Liver (tissue), 9 donors: ENCODE data around the gene RELT. TPM values are rescaled to one million over a fixed set of nuclear protein-coding genes. Genes with fewer than 3 reads are reported as not detected.

Experiments
- DNase-seq: peaks from one replicate; pipeline ENCODE4 v3.0.0-alpha.2; 2017; ENCODE audit warnings: low spot score
- H3K27ac ChIP-seq, 2 donors: one replicate each; pipeline ENCODE4 v1.7.0; 2013; ENCODE audit warnings: inconsistent platforms in 2 of 2, low read length in 2 of 2, control low read depth in 1 of 2, low read depth in 1 of 2, mild to moderate bottlenecking in 1 of 2
- H3K27me3 ChIP-seq, 4 donors: one replicate each; pipeline versions ENCODE4 v1.6.1 to v1.7.0; 2013; ENCODE audit warnings: low read length in 3 of 4, inconsistent platforms in 1 of 4, mild to moderate bottlenecking in 1 of 4, moderate library complexity in 1 of 4; ENCODE audit not compliant: control insufficient read depth in 4 of 4, insufficient read depth in 4 of 4
- H3K36me3 ChIP-seq, 4 donors: one replicate each; pipeline versions ENCODE4 v1.6.1 to v1.7.0; 2013; ENCODE audit warnings: low read length in 3 of 4, mild to moderate bottlenecking in 3 of 4, low read depth in 1 of 4, moderate library complexity in 1 of 4; ENCODE audit not compliant: control insufficient read depth in 4 of 4, insufficient read depth in 3 of 4
- H3K4me1 ChIP-seq, 4 donors: one replicate each; pipeline versions ENCODE4 v1.6.1 to v1.7.0; 2013; ENCODE audit warnings: low read length in 3 of 4, mild to moderate bottlenecking in 3 of 4, moderate library complexity in 1 of 4; ENCODE audit not compliant: control insufficient read depth in 4 of 4, insufficient read depth in 4 of 4
- H3K4me3 ChIP-seq, 3 donors: one replicate each; pipeline versions ENCODE4 v1.6.1 to v1.7.0; 2013; ENCODE audit warnings: low read length in 3 of 3, control low read depth in 1 of 3, low read depth in 1 of 3, mild to moderate bottlenecking in 1 of 3
- H3K9ac ChIP-seq, 2 donors: one replicate each; pipeline ENCODE4 v1.7.0; 2013; ENCODE audit warnings: low read length in 2 of 2, mild to moderate bottlenecking in 2 of 2, moderate library complexity in 2 of 2, control low read depth in 1 of 2, low read depth in 1 of 2
- H3K9me3 ChIP-seq, 4 donors: one replicate each; pipeline versions ENCODE4 v1.6.1 to v1.7.0; 2013; ENCODE audit warnings: low read length in 3 of 4; ENCODE audit not compliant: control insufficient read depth in 4 of 4
- CTCF ChIP-seq: fragments of 150-350 bp; IDR thresholded peaks from 2 replicates; pipeline ENCODE4 v1.5.1; 2017; ENCODE audit warnings: improper control_type of control experiment, low read depth, low read length; ENCODE audit not compliant: missing input control
- EGR1 ChIP-seq, 2 donors: IDR thresholded peaks; 2 replicates each; pipeline ENCODE4 v1.6.1; 2016 to 2018; ENCODE audit warnings: antibody characterized with exemption in 2 of 2, low read depth in 2 of 2
- FOXA1 ChIP-seq: IDR thresholded peaks from 2 replicates; pipeline ENCODE4 v1.6.1; 2016; ENCODE audit warnings: antibody characterized with exemption
- FOXA2 ChIP-seq: IDR thresholded peaks from 2 replicates; pipeline ENCODE4 v1.6.1; 2016; ENCODE audit warnings: antibody characterized with exemption
- GABPA ChIP-seq, 2 donors: IDR thresholded peaks in 1 of 2; conservative IDR thresholded peaks in 1 of 2; 2 replicates each; pipeline ENCODE4 v1.6.1; 2016; ENCODE audit warnings: antibody characterized with exemption in 2 of 2, mild to moderate bottlenecking in 1 of 2, moderate library complexity in 1 of 2
- HNF4A ChIP-seq, 2 donors: conservative IDR thresholded peaks; 2 replicates each; pipeline ENCODE4 v1.6.1; 2016; ENCODE audit warnings: antibody characterized with exemption in 2 of 2, mild to moderate bottlenecking in 2 of 2
- HNF4G ChIP-seq: IDR thresholded peaks from 2 replicates; pipeline ENCODE4 v1.6.1; 2016; ENCODE audit warnings: antibody characterized with exemption
- JUND ChIP-seq, 2 donors: IDR thresholded peaks; 2 replicates each; pipeline ENCODE4 v1.6.1; 2016; ENCODE audit warnings: antibody characterized with exemption in 2 of 2
- MAX ChIP-seq: IDR thresholded peaks from 2 replicates; pipeline ENCODE4 v1.6.1; 2016; ENCODE audit warnings: antibody characterized with exemption
- NR2F2 ChIP-seq: IDR thresholded peaks from 2 replicates; pipeline ENCODE4 v1.6.1; 2016; ENCODE audit warnings: antibody characterized with exemption
- RAD21 ChIP-seq, 2 donors: IDR thresholded peaks; 2 replicates each; pipeline ENCODE4 v1.6.1; 2016; ENCODE audit warnings: antibody characterized with exemption in 2 of 2, mild to moderate bottlenecking in 2 of 2
- RXRA ChIP-seq, 2 donors: IDR thresholded peaks; 2 replicates each; pipeline ENCODE4 v1.6.1; 2017 to 2018; ENCODE audit warnings: antibody characterized with exemption in 2 of 2, mild to moderate bottlenecking in 1 of 2
- SP1 ChIP-seq: IDR thresholded peaks from 2 replicates; pipeline ENCODE4 v1.6.1; 2018; ENCODE audit warnings: antibody characterized with exemption, mild to moderate bottlenecking
- TAF1 ChIP-seq: conservative IDR thresholded peaks from 2 replicates; pipeline ENCODE4 v1.6.1; 2016; ENCODE audit warnings: antibody characterized with exemption, mild to moderate bottlenecking
- YY1 ChIP-seq: IDR thresholded peaks from 2 replicates; pipeline ENCODE4 v1.6.1; 2016; ENCODE audit warnings: antibody characterized with exemption, mild to moderate bottlenecking
- ZBTB33 ChIP-seq: IDR thresholded peaks from 2 replicates; pipeline ENCODE4 v1.6.1; 2016; ENCODE audit warnings: antibody characterized with exemption
- WGBS: extraction: QIAGEN DNeasy Blood & Tissue Kit; methylation state at CpG from one replicate; pipeline ENCODE4 v1.1.7; 2013; 5-methylcytosine and 5-hydroxymethylcytosine counted together
- polyA plus RNA-seq, 2 donors: library from polyadenylated mRNA; stranded (reverse) in 1 of 2; unstranded in 1 of 2; fragments of 200-250 nt in 1 of 2; fragments of >200 nt in 1 of 2; fragmentation: Nextera tagmentation in 1 of 2; extraction: Ambion mirVana in 1 of 2; gene quantifications; one replicate each; pipeline versions ENCODE4 v1.2.1 to v1.2.3, GENCODE V29; 2013 to 2015
- total RNA-seq, 2 donors: library from RNA; depleted of rRNA; stranded (reverse); fragments of >200 nt; gene quantifications; one replicate each; pipeline ENCODE4 v1.2.3, GENCODE V29; 2014
- TF ChIP-seq, protein P1 (sequence below): IDR thresholded peaks from 2 replicates; pipeline ENCODE4 v1.6.1; 2016; ENCODE audit warnings: antibody characterized with exemption
- donor health status: healthy.
- donor health status: healthy.
- donor health status: healthy.
- donor health status: healthy.
- donor health status: healthy.

The RELT gene
- total and polyA plus RNA-seq, 4 donors = 0.21 to 8.0 (median 2.3) TPM

GRCh38 chr11:73393011-73393380, 16.8 kb downstream of the RELT start:
- Histone ChIP-seq H3K27me3 (no peaks in the 10 kb centered on the region), H3K9ac (no peak overlapping the region), H3K4me3 (no peak overlapping the region), H3K36me3 (no peaks in the 10 kb centered on the region), H3K27ac (no peak overlapping the region), H3K9me3 (no peaks in the 10 kb centered on the region), H3K4me1 (peaks cover 0 to 3% (median 0%) of the 10 kb centered on the region in 4 donors)
- no peak for DNase-seq
- TF ChIP-seq FOXA2 (no peak), EGR1 (IDR thresholded peaks at IDR 0.05; ENCODE audit: low read depth in 2 of 2) (no peak), SP1 (no peak), NR2F2 (no peak)
- 88% methylated on average over 7 of the region's 7 CpGs for WGBS

DNA sequence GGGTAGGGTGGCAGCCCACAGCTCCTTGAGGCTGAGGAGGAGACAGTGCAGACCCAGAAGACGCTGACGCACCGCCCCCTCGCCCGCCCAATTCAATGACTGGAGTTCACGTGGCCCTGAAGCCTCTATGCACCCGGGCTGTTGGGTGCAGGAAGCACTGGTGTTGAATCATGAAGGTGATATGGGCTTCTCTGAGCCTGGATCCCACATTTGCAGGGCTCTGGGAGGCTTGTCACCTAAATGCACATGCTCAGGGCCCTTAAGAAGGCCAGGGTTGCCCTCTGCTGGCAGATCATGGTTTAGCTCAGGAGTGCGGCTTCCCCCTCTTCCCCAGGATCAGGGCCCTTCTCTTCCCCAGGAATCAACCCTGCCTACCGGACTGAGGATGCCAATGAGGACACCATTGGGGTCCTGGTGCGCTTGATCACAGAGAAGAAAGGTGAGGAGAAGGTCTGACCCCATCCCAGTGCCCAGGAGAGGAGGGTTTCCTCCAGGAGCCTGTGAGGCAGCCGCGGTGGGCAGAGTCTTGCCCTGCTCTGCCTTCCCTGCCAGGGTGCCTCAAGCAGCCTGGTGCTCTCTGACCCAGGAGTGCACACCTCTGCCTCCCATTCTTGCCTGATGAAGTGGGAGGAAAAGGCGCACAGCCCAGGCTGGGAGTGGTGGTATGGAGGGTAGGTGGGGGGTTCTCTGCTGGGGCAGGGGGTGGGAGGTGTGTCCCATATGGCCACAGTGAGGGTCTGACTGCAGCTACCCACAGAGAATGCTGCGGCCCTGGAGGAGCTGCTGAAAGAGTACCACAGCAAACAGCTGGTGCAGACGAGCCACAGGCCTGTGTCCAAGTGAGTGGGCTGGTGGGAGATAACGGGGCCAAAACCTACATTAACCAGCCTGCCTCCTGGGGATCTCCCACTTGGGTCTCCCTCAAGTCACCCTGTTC, 17.5 kb downstream of the RELT start:
- no peaks in the 10 kb centered on the region for H3K4me1 ChIP-seq
- TF ChIP-seq RAD21 (IDR thresholded peaks at IDR 0.05) = peak; percentile 92 to 96
- no peak for TF ChIP-seq HNF4G
- peak; percentile 84 for TF ChIP-seq CTCF

GRCh38 chr11:73394416-73395296, 18.5 kb downstream of the RELT start:
- Histone ChIP-seq H3K4me3 (no peak overlapping the region), H3K36me3 (no peaks in the 10 kb centered on the region), H3K9ac (no peak overlapping the region), H3K9me3 (no peaks in the 10 kb centered on the region), H3K27ac (no peak overlapping the region), H3K4me1 (no peaks in the 10 kb centered on the region), H3K27me3 (no peaks in the 10 kb centered on the region)
- WGBS = 94% methylated on average over 34 of the region's 34 CpGs
- DNase-seq = no peak
- TF ChIP-seq TAF1 = no peak
- TF ChIP-seq ZBTB33 = no peak
- no peak for TF ChIP-seq SP1
- TF ChIP-seq GABPA (IDR thresholded peaks at IDR 0.05 in 1 of 2, conservative IDR thresholded peaks at IDR 0.05 in 1 of 2) = no peak
- no peak for TF ChIP-seq NR2F2
- no peak for TF ChIP-seq RAD21 (IDR thresholded peaks at IDR 0.05)
- no peak for TF ChIP-seq EGR1 (IDR thresholded peaks at IDR 0.05; ENCODE audit: low read depth in 2 of 2)
- TF ChIP-seq FOXA1 = no peak
- no peak for TF ChIP-seq RXRA (IDR thresholded peaks at IDR 0.05)
- TF ChIP-seq HNF4A (conservative IDR thresholded peaks at IDR 0.05) = no peak
- no peak for TF ChIP-seq HNF4G
- TF ChIP-seq JUND (IDR thresholded peaks at IDR 0.05) = no peak
- no peak for TF ChIP-seq MAX
- TF ChIP-seq CTCF = no peak
- TF ChIP-seq, protein P1, sequence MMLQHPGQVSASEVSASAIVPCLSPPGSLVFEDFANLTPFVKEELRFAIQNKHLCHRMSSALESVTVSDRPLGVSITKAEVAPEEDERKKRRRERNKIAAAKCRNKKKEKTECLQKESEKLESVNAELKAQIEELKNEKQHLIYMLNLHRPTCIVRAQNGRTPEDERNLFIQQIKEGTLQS = no peak
- no peak for TF ChIP-seq YY1

More for the DNA sequence above, 17.5 kb downstream of the RELT start:
- Histone ChIP-seq H3K9me3 (no peaks in the 10 kb centered on the region), H3K36me3 (no peaks in the 10 kb centered on the region), H3K27me3 (no peaks in the 10 kb centered on the region), H3K4me3 (no peak overlapping the region), H3K27ac (no peak overlapping the region), H3K9ac (no peak overlapping the region)
- peak; percentile 80 for DNase-seq
- 82% methylated on average over 16 of the region's 16 CpGs for WGBS
